Stimulated activated effector memory CD8-positive, alpha-beta T cell treated with anti-CD3 and anti-CD28 coated beads, Interleukin-12 subunit alpha, Interleukin-12 subunit beta, amount 100 ng/mL, for 72 hours (primary cell): Measurements from ENCODE around the gene HMG20A.

Experiments
- ATAC-seq: fragments of 150-1000 bp; cut with Tn5 transposase; 2 replicates; pipeline ENCODE4 v1.10.0; 2021
- DNase-seq, 2 donors: peaks; one replicate each; pipeline ENCODE4 v3.0.0; 2021 to 2022; ENCODE audit warnings: low spot score in 2 of 2
- H3K27ac Mint-ChIP-seq: one replicate; pipeline ENCODE4 v1.8.0; 2022; ENCODE audit warnings: mild to moderate bottlenecking, mixed read lengths
- H3K36me3 Mint-ChIP-seq: one replicate; pipeline ENCODE4 v1.8.0; 2022; ENCODE audit warnings: mild to moderate bottlenecking, mixed read lengths
- H3K4me1 Mint-ChIP-seq: one replicate; pipeline ENCODE4 v1.8.0; 2022; ENCODE audit warnings: mixed read lengths
- H3K4me3 Mint-ChIP-seq: one replicate; pipeline ENCODE4 v1.8.0; 2022; ENCODE audit warnings: mild to moderate bottlenecking, mixed read lengths
- H3K9me3 Mint-ChIP-seq: one replicate; pipeline ENCODE4 v1.8.0; 2022; ENCODE audit warnings: mixed read lengths

Gene HMG20A

DNA sequence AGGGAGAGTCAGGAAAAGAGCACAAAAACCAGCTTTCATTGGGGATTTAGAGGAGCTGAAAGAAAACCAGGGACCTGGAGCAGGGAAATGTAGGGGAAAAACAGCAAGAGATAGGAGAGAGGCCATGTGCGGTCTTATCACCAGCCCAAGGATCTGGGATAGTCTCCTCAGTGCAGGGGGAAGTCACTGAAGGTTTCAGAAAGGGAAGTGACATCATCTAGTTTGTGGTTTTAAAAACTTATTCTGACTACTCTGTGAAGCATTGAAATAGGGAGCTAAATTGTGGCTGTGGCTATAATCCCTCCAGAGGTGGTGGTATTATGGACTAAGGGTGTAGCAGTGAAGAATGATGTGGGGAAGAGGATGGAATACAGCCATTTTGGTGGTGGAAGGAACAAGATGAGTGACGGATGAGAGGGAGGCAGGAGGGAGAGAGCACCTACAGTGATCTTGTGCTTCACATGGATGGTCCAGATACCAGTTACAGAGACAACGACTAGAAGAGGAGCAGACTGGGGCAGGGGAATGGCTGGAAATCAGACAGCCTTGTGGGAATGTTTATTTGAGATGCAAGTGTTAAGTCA is 72.7 kb downstream of the HMG20A start:
- DNase-seq (no peak), ATAC-seq (peak; percentile 89)
- peaks cover 21% of the 10 kb centered on the region for H3K4me1 Mint-ChIP-seq
- H3K36me3 Mint-ChIP-seq, result peaks cover 8% of the 10 kb centered on the region
- H3K9me3 Mint-ChIP-seq, result no peaks in the 10 kb centered on the region
- peak overlapping the region; percentile 0 for H3K27ac Mint-ChIP-seq
- H3K4me3 Mint-ChIP-seq, result no peak overlapping the region

DNA sequence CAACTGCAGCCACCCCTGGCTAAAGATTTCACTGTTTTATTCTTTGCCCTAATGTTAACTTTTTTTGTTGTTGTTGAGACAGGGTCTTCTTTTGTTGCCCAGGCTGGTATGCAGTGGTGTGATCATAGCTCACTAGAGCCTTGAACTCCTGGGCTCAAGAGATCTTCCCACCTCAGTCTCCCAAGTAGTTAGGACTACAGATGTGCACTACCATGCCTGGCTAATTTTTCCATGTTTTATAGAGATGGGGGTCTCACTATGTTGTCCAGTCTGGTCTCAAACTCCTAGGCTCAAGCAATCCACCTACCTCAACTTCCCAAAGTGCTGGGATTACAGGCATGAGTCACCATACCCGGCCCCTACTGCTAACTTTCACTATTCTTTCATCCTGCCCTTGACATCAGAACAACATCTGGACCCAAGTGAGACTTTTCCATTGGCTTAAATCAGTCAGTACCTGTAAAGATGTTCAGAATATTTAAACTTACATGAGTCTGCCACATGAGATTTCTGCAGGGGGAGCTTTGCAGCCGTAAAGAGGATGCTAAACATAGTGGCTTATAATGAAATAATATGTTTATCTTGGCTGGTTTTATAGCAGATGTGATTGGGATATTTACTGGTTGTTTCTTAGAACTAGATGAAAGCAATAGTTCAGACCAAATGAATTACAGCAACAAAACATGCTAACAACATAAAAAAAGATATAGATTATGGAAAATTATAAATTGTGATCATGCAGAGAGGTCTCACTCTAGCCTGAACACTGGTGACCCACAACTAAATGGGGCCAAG is 73.6 kb downstream of the HMG20A start:
- Mint-ChIP-seq H3K4me3 (no peak overlapping the region), H3K9me3 (no peaks in the 10 kb centered on the region), H3K4me1 (peaks cover 21% of the 10 kb centered on the region), H3K36me3 (peaks cover 10% of the 10 kb centered on the region), H3K27ac (no peak overlapping the region)
- DNase-seq (no peak), ATAC-seq (no peak)

DNA sequence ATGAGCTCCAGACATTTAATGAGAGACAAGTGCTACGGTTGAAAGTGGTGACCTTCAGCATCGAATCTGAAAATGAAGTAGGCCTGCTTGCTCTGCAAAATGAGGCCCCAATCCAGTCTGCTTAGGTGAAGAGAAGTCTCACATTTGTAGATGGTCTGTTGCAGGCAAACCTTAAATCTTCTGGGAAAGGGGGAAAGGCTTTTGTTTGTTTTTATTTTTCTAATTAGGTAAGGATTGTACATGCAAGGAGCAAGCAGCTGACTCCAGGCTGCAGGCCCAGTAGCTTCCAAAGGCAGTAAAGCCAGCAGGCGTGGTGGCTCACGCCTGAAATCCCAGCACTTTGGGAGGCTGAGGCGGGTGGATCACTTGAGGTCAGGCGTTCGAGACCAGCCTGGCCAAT is 74.3 kb downstream of the HMG20A start:
- no peaks in the 10 kb centered on the region for H3K9me3 Mint-ChIP-seq
- H3K36me3 Mint-ChIP-seq, result peaks cover 11% of the 10 kb centered on the region
- H3K27ac Mint-ChIP-seq, result no peak overlapping the region
- ATAC-seq, result no peak
- DNase-seq, result no peak
- no peak overlapping the region for H3K4me3 Mint-ChIP-seq
- H3K4me1 Mint-ChIP-seq, result peaks cover 21% of the 10 kb centered on the region

DNA sequence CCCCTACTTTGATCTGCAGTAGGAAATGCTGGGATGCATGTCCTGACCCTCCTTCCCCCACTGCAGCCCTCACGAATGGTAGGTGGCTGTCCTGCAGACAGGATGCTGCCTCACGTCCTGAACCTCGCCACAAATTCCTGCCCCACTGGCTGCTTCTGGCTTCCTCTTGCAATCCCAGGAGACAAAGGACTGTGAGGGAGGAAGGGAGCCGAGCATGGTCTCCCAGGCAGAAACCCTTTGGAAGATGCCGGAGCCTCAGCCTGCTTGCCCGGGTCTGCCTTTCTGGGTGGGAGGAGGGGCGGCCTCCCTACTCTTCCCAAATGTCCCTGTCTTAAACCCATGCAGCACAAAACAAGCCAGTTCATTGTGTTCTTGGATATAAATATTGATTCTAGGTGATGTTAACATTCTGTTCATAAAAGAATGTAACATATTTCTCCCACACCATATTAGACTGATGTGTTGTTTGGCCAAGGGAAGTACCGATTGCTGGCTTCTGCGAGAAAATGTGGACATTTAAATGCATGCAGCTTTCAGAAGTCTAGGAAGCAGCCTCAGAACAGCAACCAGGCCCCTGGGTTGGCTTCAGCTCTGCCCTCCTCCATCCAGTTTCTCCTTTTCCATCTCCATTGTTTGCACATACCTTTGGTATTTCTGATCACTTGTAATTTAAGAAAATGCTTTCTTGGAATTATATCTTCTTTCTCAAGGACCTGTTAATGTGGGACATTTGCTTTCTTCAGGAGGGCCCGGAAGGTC is 75.3 kb downstream of the HMG20A start:
- peaks cover 16% of the 10 kb centered on the region for H3K4me1 Mint-ChIP-seq
- H3K27ac Mint-ChIP-seq, result no peak overlapping the region
- DNase-seq (no peak), ATAC-seq (no peak)
- H3K36me3 Mint-ChIP-seq, result peaks cover 4% of the 10 kb centered on the region
- no peak overlapping the region for H3K4me3 Mint-ChIP-seq
- H3K9me3 Mint-ChIP-seq, result no peaks in the 10 kb centered on the region

DNA sequence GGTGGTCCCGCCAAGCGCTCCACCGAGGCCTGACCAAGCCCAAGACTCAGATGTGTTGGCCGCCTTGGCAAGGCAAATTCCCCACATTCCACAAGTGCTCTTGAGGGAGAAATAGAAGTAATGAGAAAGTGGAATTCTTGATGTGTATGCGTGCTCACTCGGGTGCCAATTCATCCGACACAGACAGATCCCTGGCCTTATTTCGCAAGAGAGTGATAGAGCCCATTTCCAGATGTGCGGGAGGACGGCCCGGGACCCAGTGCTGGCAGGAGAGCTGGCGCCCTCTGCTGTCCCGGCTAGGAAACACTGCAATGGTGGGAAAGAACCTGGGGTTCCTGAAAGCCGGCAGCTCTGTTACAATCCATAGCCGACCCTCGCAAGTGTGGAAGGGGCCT is 76.0 kb downstream of the HMG20A start:
- peak; percentile 79 for ATAC-seq
- H3K4me1 Mint-ChIP-seq, result peaks cover 16% of the 10 kb centered on the region
- no peak overlapping the region for H3K4me3 Mint-ChIP-seq
- peaks cover 4% of the 10 kb centered on the region for H3K36me3 Mint-ChIP-seq
- no peak overlapping the region for H3K27ac Mint-ChIP-seq
- H3K9me3 Mint-ChIP-seq, result no peaks in the 10 kb centered on the region
- peak; percentile 65 to 83 for DNase-seq

DNA sequence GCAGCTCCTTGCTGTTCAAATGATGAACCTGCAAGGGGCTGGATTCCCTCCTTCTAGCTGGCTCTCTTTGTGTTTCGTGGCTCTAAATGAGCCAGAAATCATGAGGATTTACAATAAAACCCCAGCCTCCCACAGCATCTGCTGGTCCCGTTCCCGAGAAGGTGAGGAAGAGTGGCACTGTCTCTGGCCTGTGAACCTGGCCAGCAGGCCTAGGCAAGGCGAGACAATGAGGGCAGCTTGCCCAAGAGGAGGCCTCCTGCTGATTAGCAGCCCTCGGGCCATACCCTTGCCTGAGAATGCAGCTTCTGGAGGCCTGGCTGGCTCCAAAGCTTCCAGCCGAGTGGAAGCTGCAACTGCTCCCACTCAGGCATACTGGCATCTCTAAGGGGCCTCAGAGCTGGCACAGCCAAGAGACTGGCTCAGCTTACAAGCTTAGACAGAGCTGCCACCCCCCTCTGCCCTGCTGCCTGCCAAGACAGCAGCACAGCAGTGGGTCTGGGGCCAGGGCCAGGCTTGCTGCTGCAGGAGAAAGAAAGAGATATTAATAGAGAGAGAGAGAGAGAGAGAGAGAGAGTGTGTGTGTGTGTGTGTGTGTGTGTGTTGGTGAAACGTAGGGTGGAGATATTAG is 76.5 kb downstream of the HMG20A start:
- Mint-ChIP-seq H3K9me3 (no peaks in the 10 kb centered on the region), H3K27ac (no peak overlapping the region), H3K36me3 (peaks cover 4% of the 10 kb centered on the region), H3K4me1 (peaks cover 16% of the 10 kb centered on the region), H3K4me3 (no peak overlapping the region)
- DNase-seq (no peak), ATAC-seq (no peak)

DNA sequence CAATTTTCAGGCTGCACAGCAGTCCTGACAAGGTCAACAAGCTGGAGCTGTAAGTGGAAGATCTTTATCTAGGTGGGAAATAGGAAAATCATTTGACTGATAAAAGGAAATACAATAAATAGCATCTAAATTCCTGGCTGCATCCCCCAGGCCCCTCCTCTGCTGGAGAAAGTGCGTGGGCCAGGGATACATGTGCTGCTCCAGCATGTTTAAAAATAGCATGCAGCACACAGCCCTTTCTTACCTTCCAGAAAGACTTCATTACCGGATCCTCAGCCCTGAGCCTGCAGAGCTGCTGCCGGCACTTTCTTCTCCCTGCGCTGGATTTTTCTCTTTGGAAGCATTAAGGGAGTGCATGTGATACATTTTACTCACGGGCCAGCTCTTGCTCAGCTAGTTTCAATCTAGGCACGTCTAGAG is 77.3 kb downstream of the HMG20A start:
- DNase-seq, result no peak
- peaks cover 4% of the 10 kb centered on the region for H3K36me3 Mint-ChIP-seq
- H3K4me3 Mint-ChIP-seq, result no peak overlapping the region
- no peaks in the 10 kb centered on the region for H3K9me3 Mint-ChIP-seq
- H3K27ac Mint-ChIP-seq, result no peak overlapping the region
- ATAC-seq, result no peak
- H3K4me1 Mint-ChIP-seq, result peaks cover 8% of the 10 kb centered on the region

DNA sequence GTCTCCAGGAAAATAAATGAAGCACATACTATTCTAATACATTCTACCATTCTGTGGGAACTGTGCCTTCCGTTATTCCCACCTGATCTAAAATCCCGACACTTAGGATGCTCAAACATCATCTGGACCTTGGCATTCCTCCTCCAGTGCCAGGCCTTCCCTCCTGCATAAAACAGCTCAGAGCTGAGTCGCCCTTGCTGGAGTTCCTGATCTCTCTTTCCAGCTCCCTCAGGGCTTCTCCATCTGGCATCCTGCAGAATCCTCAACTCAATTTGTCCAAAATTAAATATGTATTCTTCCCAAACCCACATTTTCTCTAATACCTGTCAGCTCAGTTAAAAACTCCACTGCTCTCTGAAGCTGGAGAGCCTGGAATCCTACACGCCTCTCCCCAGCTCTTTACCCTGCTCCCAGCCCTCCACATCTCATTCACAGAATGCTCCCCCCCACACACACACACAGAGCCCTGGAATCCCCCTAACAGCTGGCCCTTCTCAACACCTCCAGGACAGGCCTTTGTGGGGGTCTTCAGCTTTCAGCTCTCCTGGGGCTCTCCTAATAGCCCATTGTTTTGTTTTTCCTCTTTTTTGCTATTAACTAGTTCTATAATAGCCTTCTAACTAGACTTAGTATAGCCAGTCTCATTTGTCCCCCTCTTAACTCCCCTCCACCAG is 78.5 kb downstream of the HMG20A start:
- peaks cover 4% of the 10 kb centered on the region for H3K36me3 Mint-ChIP-seq
- H3K27ac Mint-ChIP-seq, result no peak overlapping the region
- ATAC-seq (no peak), DNase-seq (no peak)
- no peaks in the 10 kb centered on the region for H3K4me1 Mint-ChIP-seq
- no peaks in the 10 kb centered on the region for H3K9me3 Mint-ChIP-seq
- H3K4me3 Mint-ChIP-seq, result no peak overlapping the region

DNA sequence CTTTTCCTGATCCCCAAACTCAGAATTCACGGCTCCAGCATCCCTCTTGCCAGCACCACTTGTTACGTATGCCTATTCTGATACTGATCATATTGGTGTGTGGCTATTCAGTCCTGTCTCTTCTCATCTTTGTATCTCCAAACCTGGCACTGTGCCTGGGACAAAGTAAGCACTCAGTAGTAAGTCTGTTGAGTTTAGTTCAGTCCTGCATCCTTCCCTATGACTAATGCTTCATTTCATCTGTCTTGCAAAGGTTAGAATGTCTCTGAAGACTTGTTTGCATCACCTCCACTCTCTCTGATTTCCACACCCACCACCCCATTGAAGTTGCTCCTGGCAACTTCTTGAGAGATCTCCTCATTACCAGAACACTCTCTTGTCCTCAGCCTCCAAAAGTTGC is 80.3 kb downstream of the HMG20A start:
- no peak overlapping the region for H3K4me3 Mint-ChIP-seq
- ATAC-seq, result no peak
- no peaks in the 10 kb centered on the region for H3K4me1 Mint-ChIP-seq
- DNase-seq, result no peak
- no peaks in the 10 kb centered on the region for H3K9me3 Mint-ChIP-seq
- H3K27ac Mint-ChIP-seq, result peak overlapping the region; percentile 43
- H3K36me3 Mint-ChIP-seq, result peaks cover 4% of the 10 kb centered on the region

DNA sequence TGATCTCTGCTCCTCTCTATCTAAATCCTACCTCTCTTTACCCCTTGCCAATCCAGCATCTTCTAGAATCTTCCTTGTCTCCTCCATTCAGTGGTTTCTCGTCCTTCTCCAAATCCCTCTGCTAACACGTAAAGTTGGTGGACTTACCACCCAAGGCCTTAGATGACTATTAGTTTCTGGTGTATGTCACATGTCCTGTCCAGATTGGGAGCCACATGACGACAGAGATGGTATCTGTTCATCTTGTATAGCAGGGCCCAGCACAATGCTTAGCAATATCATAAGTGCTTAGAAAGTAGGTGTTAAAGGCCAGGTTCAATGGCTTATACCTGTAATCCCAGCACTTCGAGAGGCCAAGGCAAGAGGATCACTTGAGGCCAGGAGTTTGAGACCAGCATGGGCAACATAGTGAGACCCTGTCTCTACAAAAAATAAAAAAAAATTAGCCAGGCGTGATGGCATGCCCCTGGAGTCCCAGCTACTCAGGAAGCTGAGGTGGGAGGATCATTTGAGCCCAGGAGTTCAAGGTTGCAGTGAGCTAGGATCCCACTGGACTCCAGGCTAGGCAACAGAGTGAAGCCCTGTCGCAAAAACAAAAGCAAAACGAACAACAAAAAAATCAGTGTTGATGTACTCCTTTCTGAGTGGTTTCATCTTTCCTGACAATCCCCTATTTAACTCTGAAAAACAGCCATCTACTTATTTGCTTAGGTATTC is 81.8 kb downstream of the HMG20A start:
- ATAC-seq (no peak), DNase-seq (no peak)
- H3K27ac Mint-ChIP-seq, result peak overlapping the region; percentile 1
- no peak overlapping the region for H3K4me3 Mint-ChIP-seq
- no peaks in the 10 kb centered on the region for H3K9me3 Mint-ChIP-seq
- H3K36me3 Mint-ChIP-seq, result peaks cover 4% of the 10 kb centered on the region
- peaks cover 3% of the 10 kb centered on the region for H3K4me1 Mint-ChIP-seq

DNA sequence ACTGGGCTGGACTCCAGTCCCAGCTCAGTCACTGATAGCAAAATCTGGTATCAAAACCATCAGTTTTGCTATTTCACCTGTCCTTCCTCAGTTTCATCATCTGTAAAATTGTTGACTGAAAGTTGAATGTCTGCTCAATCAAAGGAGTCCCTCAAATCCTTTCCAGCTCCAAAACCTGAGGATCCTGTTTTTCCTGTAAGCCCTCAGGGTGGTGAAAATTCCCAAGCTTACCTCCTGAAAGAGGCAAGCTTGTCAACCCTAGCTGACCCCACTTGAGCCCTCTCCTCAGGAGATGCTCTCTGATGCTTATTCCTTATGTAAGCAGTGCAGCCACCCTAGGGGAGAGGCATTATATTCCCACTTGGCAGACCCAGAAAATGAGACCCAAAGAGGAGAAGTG is 82.6 kb downstream of the HMG20A start:
- no peaks in the 10 kb centered on the region for H3K9me3 Mint-ChIP-seq
- no peak overlapping the region for H3K27ac Mint-ChIP-seq
- H3K4me3 Mint-ChIP-seq, result no peak overlapping the region
- H3K4me1 Mint-ChIP-seq, result peaks cover 5% of the 10 kb centered on the region
- DNase-seq (no peak), ATAC-seq (no peak)
- peaks cover 4% of the 10 kb centered on the region for H3K36me3 Mint-ChIP-seq

DNA sequence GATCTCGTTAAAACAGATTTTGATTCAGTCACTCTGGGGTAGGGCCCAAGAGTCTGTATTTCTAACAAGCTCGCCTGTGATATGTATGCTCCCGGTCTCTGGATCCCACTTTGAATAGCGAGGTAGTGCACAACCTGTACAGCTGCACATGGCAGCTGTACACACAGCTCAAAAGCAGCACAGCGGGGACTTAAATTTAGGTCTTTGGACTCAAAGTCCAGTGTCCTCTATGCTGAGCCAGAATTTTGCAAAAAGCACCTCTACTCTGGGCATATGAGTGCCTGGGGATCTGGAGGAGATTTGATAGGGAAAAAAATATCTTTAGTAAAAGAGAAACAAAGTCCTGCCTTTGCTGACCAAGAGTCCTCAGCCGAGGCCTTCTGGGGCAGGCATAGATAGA is 83.1 kb downstream of the HMG20A start:
- ATAC-seq (no peak), DNase-seq (no peak)
- Mint-ChIP-seq H3K4me1 (peaks cover 5% of the 10 kb centered on the region), H3K4me3 (no peak overlapping the region), H3K9me3 (no peaks in the 10 kb centered on the region), H3K27ac (no peak overlapping the region), H3K36me3 (peaks cover 4% of the 10 kb centered on the region)

DNA sequence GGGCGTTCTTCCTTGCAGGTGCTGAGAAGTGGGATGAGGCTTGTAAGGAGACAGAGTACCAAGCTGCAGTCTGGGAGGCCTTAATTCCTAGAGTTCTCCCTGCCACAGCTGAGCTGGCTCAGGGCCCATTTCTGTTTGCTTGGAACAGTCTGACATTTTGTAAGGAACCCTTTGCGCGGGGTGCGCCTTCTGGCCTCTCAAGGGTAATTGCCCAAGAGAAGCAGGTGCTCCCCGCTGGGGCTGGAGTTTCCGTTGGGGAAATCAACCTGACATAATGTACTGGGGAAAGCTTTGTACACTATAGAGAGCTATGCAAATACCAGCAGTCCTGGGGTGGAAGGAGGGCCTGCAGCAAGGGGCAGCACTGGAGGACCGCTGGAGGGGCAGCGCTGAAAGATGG is 83.6 kb downstream of the HMG20A start:
- Mint-ChIP-seq H3K27ac (no peak overlapping the region), H3K36me3 (peaks cover 1% of the 10 kb centered on the region), H3K4me1 (peaks cover 5% of the 10 kb centered on the region), H3K9me3 (no peaks in the 10 kb centered on the region), H3K4me3 (no peak overlapping the region)
- DNase-seq, result no peak
- no peak for ATAC-seq

DNA sequence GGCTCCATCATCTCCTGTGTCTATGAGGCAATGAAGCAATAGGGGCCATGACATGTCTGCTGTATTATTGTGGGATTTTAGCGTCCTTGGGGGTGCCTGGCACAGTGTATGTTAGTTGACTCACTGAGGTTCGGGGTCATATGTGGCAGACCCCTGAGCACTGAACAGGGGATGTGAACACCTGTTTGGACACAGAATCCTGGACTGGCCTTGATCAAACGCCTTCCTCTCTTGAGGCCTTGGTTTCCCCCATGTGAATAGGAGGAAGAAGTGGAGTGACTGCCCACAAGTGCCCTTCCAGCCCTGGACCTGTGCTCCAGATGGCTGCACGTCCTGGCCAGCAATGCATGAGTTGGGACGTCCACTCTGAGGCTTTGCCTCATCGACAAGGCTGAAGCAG is 84.2 kb downstream of the HMG20A start:
- DNase-seq (no peak), ATAC-seq (no peak)
- H3K9me3 Mint-ChIP-seq, result no peaks in the 10 kb centered on the region
- H3K4me1 Mint-ChIP-seq, result peaks cover 5% of the 10 kb centered on the region
- no peak overlapping the region for H3K4me3 Mint-ChIP-seq
- no peak overlapping the region for H3K27ac Mint-ChIP-seq
- no peaks in the 10 kb centered on the region for H3K36me3 Mint-ChIP-seq
